CD8-positive, alpha-beta memory T cell (primary cell): ENCODE measurements around the gene DGKB. TPM values are rescaled to one million over a fixed set of nuclear protein-coding genes. Genes with fewer than 3 reads are reported as not detected.

ENCODE experiments used
- CTCF ChIA-PET: fragments of 350-600 bp; sonication (Branson Sonifier 250); formaldehyde crosslinking; loops from one replicate; lab custom pipeline; 2021; ENCODE audit warnings: antibody characterized with exemption; lab: Charles Lee
- POLR2A ChIA-PET: fragments of 350-600 bp; sonication (Branson Sonifier 250); formaldehyde crosslinking; loops from one replicate; lab custom pipeline; 2021; ENCODE audit warnings: antibody characterized with exemption; lab: Charles Lee
- DNase-seq, 5 donors: peaks; one replicate each; pipeline versions ENCODE4 v3.0.0 to v3.0.0-alpha.2; 2020 to 2022; ENCODE audit warnings: mixed read lengths in 1 of 5
- H3K27ac ChIP-seq: one replicate; pipeline ENCODE4 v1.7.0; 2013; ENCODE audit warnings: low read depth, mild to moderate bottlenecking, low read length, moderate library complexity
- H3K27me3 ChIP-seq: 2 replicates; pipeline ENCODE4 v1.7.0; 2013; ENCODE audit warnings: low read length, mild to moderate bottlenecking; ENCODE audit not compliant: insufficient read depth, poor library complexity, severe bottlenecking
- H3K36me3 ChIP-seq: 2 replicates; pipeline ENCODE4 v1.7.0; 2013; ENCODE audit warnings: mild to moderate bottlenecking, low read length, moderate library complexity; ENCODE audit not compliant: insufficient read depth
- H3K4me1 ChIP-seq: 2 replicates; pipeline ENCODE4 v1.7.0; 2013; ENCODE audit warnings: mild to moderate bottlenecking, low read length, moderate library complexity; ENCODE audit not compliant: insufficient read depth
- H3K4me3 ChIP-seq: 2 replicates; pipeline ENCODE4 v1.7.0; 2013; ENCODE audit warnings: mild to moderate bottlenecking, low read length
- H3K9me3 ChIP-seq: 2 replicates; pipeline ENCODE4 v1.7.0; 2013; ENCODE audit warnings: mild to moderate bottlenecking, low read length
- H3K27ac Mint-ChIP-seq, 8 donors: one replicate each; pipeline ENCODE4 v1.8.0; 2020 to 2021; ENCODE audit warnings: mixed read lengths in 8 of 8, mild to moderate bottlenecking in 6 of 8, inconsistent platforms in 3 of 8, moderate library complexity in 3 of 8
- H3K27me3 Mint-ChIP-seq, 2 donors: one replicate each; pipeline ENCODE4 v1.8.0; 2020 to 2021; ENCODE audit warnings: mixed read lengths in 2 of 2, mild to moderate bottlenecking in 1 of 2, moderate library complexity in 1 of 2
- H3K36me3 Mint-ChIP-seq, 3 donors: one replicate each; pipeline ENCODE4 v1.8.0; 2020 to 2021; ENCODE audit warnings: mixed read lengths in 3 of 3, inconsistent platforms in 1 of 3, mild to moderate bottlenecking in 1 of 3
- H3K4me1 Mint-ChIP-seq, 3 donors: one replicate each; pipeline ENCODE4 v1.8.0; 2020 to 2021; ENCODE audit warnings: mixed read lengths in 3 of 3, inconsistent platforms in 1 of 3, mild to moderate bottlenecking in 1 of 3
- H3K4me3 Mint-ChIP-seq, 7 donors: one replicate each; pipeline ENCODE4 v1.8.0; 2020 to 2021; ENCODE audit warnings: mixed read lengths in 7 of 7, mild to moderate bottlenecking in 6 of 7, moderate library complexity in 4 of 7, inconsistent platforms in 2 of 7
- H3K9me3 Mint-ChIP-seq, 5 donors: one replicate each; pipeline ENCODE4 v1.8.0; 2020 to 2022; ENCODE audit warnings: mixed read lengths in 5 of 5, mild to moderate bottlenecking in 3 of 5, moderate library complexity in 2 of 5, inconsistent platforms in 1 of 5
- polyA plus RNA-seq: library from polyadenylated mRNA; unstranded; fragments of 300-500 nt; fragmentation: Illumina TruSeq; gene quantifications from one replicate; pipeline ENCODE4 v1.2.3, GENCODE V29; 2021
- total RNA-seq, 2 experiments: library from RNA; stranded (reverse); gene quantifications; one replicate each; pipeline ENCODE4 v1.2.3, GENCODE V29; 2021

Gene DGKB
- total and polyA plus RNA-seq, 3 experiments from 2014 or later, result not detected

GRCh38 chr7:14842523-14842922 is 60.0 kb downstream of the DGKB start:
- no peak overlapping the region for H3K4me3 Mint-ChIP-seq
- Histone ChIP-seq H3K27me3 (no peaks in the 10 kb centered on the region), H3K4me1 (no peaks in the 10 kb centered on the region), H3K27ac (no peak overlapping the region), H3K4me3 (no peak overlapping the region), H3K9me3 (no peaks in the 10 kb centered on the region), H3K36me3 (no peaks in the 10 kb centered on the region)
- peaks cover 0 to 4% (median 2%) of the 10 kb centered on the region in 5 donors for H3K9me3 Mint-ChIP-seq
- H3K4me1 Mint-ChIP-seq, result no peaks in the 10 kb centered on the region
- no peaks in the 10 kb centered on the region for H3K36me3 Mint-ChIP-seq
- ChIA-PET POLR2A (no interaction called here), CTCF (no interaction called here)
- H3K27ac Mint-ChIP-seq, result no peak overlapping the region
- no peaks in the 10 kb centered on the region for H3K27me3 Mint-ChIP-seq
- no peak for DNase-seq

GRCh38 chr7:14841869-14842268 is 60.7 kb downstream of the DGKB start:
- Mint-ChIP-seq H3K4me3 (no peak overlapping the region), H3K36me3 (no peaks in the 10 kb centered on the region), H3K9me3 (peaks cover 0 to 4% (median 2%) of the 10 kb centered on the region in 5 donors), H3K27ac (no peak overlapping the region), H3K27me3 (no peaks in the 10 kb centered on the region), H3K4me1 (no peaks in the 10 kb centered on the region)
- Histone ChIP-seq H3K27ac (no peak overlapping the region), H3K36me3 (no peaks in the 10 kb centered on the region), H3K4me1 (no peaks in the 10 kb centered on the region), H3K4me3 (no peak overlapping the region), H3K9me3 (no peaks in the 10 kb centered on the region), H3K27me3 (no peaks in the 10 kb centered on the region)
- no peak for DNase-seq
- POLR2A ChIA-PET, result no interaction called here
- CTCF ChIA-PET, result no interaction called here

- POLR2A ChIA-PET, result no interaction called here
- CTCF ChIA-PET, result no interaction called here
- Histone ChIP-seq H3K9me3 (no peaks in the 10 kb centered on the region), H3K27ac (no peak overlapping the region), H3K4me3 (no peak overlapping the region), H3K4me1 (no peaks in the 10 kb centered on the region), H3K27me3 (no peaks in the 10 kb centered on the region), H3K36me3 (no peaks in the 10 kb centered on the region)
- Mint-ChIP-seq H3K27ac (no peak overlapping the region), H3K4me3 (no peak overlapping the region), H3K9me3 (peaks cover 0 to 4% (median 2%) of the 10 kb centered on the region in 5 donors), H3K4me1 (no peaks in the 10 kb centered on the region), H3K27me3 (no peaks in the 10 kb centered on the region), H3K36me3 (no peaks in the 10 kb centered on the region)
- DNase-seq, result no peak
Measured at GRCh38 chr7:14841086-14841485, 61.5 kb downstream of the DGKB start.

- ChIA-PET POLR2A (no interaction called here), CTCF (no interaction called here)
- H3K27me3 Mint-ChIP-seq, result no peaks in the 10 kb centered on the region
Measured at GRCh38 chr7:14839307-14839706, 63.2 kb downstream of the DGKB start.

GRCh38 chr7:14837216-14837615 is 65.3 kb downstream of the DGKB start:
- no peaks in the 10 kb centered on the region for H3K27me3 ChIP-seq
- Mint-ChIP-seq H3K27ac (no peak overlapping the region), H3K36me3 (no peaks in the 10 kb centered on the region), H3K4me3 (no peak overlapping the region), H3K27me3 (no peaks in the 10 kb centered on the region), H3K9me3 (peaks cover 0 to 4% (median 1%) of the 10 kb centered on the region in 5 donors), H3K4me1 (no peaks in the 10 kb centered on the region)
- no peak for DNase-seq
- no peaks in the 10 kb centered on the region for H3K36me3 ChIP-seq
- no peak overlapping the region for H3K4me3 ChIP-seq
- no peak overlapping the region for H3K27ac ChIP-seq
- H3K9me3 ChIP-seq, result no peaks in the 10 kb centered on the region
- ChIA-PET POLR2A (no interaction called here), CTCF (no interaction called here)
- no peaks in the 10 kb centered on the region for H3K4me1 ChIP-seq

More at GRCh38 chr7:14839307-14839706, 63.2 kb downstream of the DGKB start:
- no peaks in the 10 kb centered on the region for H3K4me1 ChIP-seq
- no peak overlapping the region for H3K4me3 ChIP-seq
- Mint-ChIP-seq H3K9me3 (peaks cover 0 to 4% (median 2%) of the 10 kb centered on the region in 5 donors), H3K4me1 (no peaks in the 10 kb centered on the region), H3K4me3 (no peak overlapping the region), H3K27ac (no peak overlapping the region), H3K36me3 (no peaks in the 10 kb centered on the region)
- H3K27ac ChIP-seq, result no peak overlapping the region
- no peaks in the 10 kb centered on the region for H3K27me3 ChIP-seq
- no peaks in the 10 kb centered on the region for H3K36me3 ChIP-seq
- DNase-seq, result no peak
- no peaks in the 10 kb centered on the region for H3K9me3 ChIP-seq

GRCh38 chr7:14836571-14837189 is 65.9 kb downstream of the DGKB start:
- no peak overlapping the region for H3K27ac ChIP-seq
- H3K4me3 Mint-ChIP-seq, result no peak overlapping the region
- peaks cover 0 to 4% (median 1%) of the 10 kb centered on the region in 5 donors for H3K9me3 Mint-ChIP-seq
- H3K27me3 Mint-ChIP-seq, result no peaks in the 10 kb centered on the region
- no peaks in the 10 kb centered on the region for H3K4me1 Mint-ChIP-seq
- no peak for DNase-seq
- no peaks in the 10 kb centered on the region for H3K4me1 ChIP-seq
- H3K36me3 ChIP-seq, result no peaks in the 10 kb centered on the region
- H3K9me3 ChIP-seq, result no peaks in the 10 kb centered on the region
- no peaks in the 10 kb centered on the region for H3K27me3 ChIP-seq
- no peak overlapping the region for H3K4me3 ChIP-seq
- peak overlapping the region in 1 of 8 donors; percentile 82 for H3K27ac Mint-ChIP-seq
- no peaks in the 10 kb centered on the region for H3K36me3 Mint-ChIP-seq
- ChIA-PET POLR2A (interaction anchor here (0.7 kb wide), 1 partner anchor 10 kb away, joined by 3 read pairs; no protein-coding TSS in a partner anchor), CTCF (no interaction called here)

- no peak for DNase-seq
- Mint-ChIP-seq H3K9me3 (peaks cover 0 to 4% (median 1%) of the 10 kb centered on the region in 5 donors), H3K27ac (no peak overlapping the region), H3K27me3 (no peaks in the 10 kb centered on the region), H3K36me3 (no peaks in the 10 kb centered on the region), H3K4me1 (no peaks in the 10 kb centered on the region), H3K4me3 (no peak overlapping the region)
- Histone ChIP-seq H3K9me3 (no peaks in the 10 kb centered on the region), H3K27me3 (no peaks in the 10 kb centered on the region), H3K27ac (no peak overlapping the region), H3K36me3 (no peaks in the 10 kb centered on the region), H3K4me3 (no peak overlapping the region), H3K4me1 (no peaks in the 10 kb centered on the region)
- ChIA-PET POLR2A (interaction anchor here (0.7 kb wide), 1 partner anchor 9 kb away, joined by 3 read pairs; no protein-coding TSS in a partner anchor), CTCF (no interaction called here)
Measured at GRCh38 chr7:14836006-14836405, 66.5 kb downstream of the DGKB start.

GRCh38 chr7:14835384-14835783 is 67.2 kb downstream of the DGKB start:
- Histone ChIP-seq H3K27me3 (no peaks in the 10 kb centered on the region), H3K27ac (no peak overlapping the region), H3K36me3 (no peaks in the 10 kb centered on the region), H3K4me1 (no peaks in the 10 kb centered on the region), H3K4me3 (no peak overlapping the region), H3K9me3 (no peaks in the 10 kb centered on the region)
- Mint-ChIP-seq H3K27me3 (no peaks in the 10 kb centered on the region), H3K9me3 (peaks cover 0 to 2% (median 0%) of the 10 kb centered on the region in 5 donors), H3K36me3 (no peaks in the 10 kb centered on the region), H3K4me3 (no peak overlapping the region), H3K27ac (no peak overlapping the region), H3K4me1 (no peaks in the 10 kb centered on the region)
- ChIA-PET POLR2A (no interaction called here), CTCF (no interaction called here)
- DNase-seq, result no peak
